Liver (tissue), 9 donors: Measurements from ENCODE around the gene TLE5. TPM values are rescaled to one million over a fixed set of nuclear protein-coding genes. Genes with fewer than 3 reads are reported as not detected.

ENCODE experiments used
- DNase-seq: peaks from one replicate; pipeline ENCODE4 v3.0.0-alpha.2; 2017; ENCODE audit warnings: low spot score
- H3K27ac ChIP-seq, 2 donors: one replicate each; pipeline ENCODE4 v1.7.0; 2013; ENCODE audit warnings: inconsistent platforms in 2 of 2, low read length in 2 of 2, control low read depth in 1 of 2, low read depth in 1 of 2, mild to moderate bottlenecking in 1 of 2
- H3K27me3 ChIP-seq, 4 donors: one replicate each; pipeline versions ENCODE4 v1.6.1 to v1.7.0; 2013; ENCODE audit warnings: low read length in 3 of 4, inconsistent platforms in 1 of 4, mild to moderate bottlenecking in 1 of 4, moderate library complexity in 1 of 4; ENCODE audit not compliant: control insufficient read depth in 4 of 4, insufficient read depth in 4 of 4
- H3K36me3 ChIP-seq, 4 donors: one replicate each; pipeline versions ENCODE4 v1.6.1 to v1.7.0; 2013; ENCODE audit warnings: low read length in 3 of 4, mild to moderate bottlenecking in 3 of 4, low read depth in 1 of 4, moderate library complexity in 1 of 4; ENCODE audit not compliant: control insufficient read depth in 4 of 4, insufficient read depth in 3 of 4
- H3K4me1 ChIP-seq, 4 donors: one replicate each; pipeline versions ENCODE4 v1.6.1 to v1.7.0; 2013; ENCODE audit warnings: low read length in 3 of 4, mild to moderate bottlenecking in 3 of 4, moderate library complexity in 1 of 4; ENCODE audit not compliant: control insufficient read depth in 4 of 4, insufficient read depth in 4 of 4
- H3K4me3 ChIP-seq, 3 donors: one replicate each; pipeline versions ENCODE4 v1.6.1 to v1.7.0; 2013; ENCODE audit warnings: low read length in 3 of 3, control low read depth in 1 of 3, low read depth in 1 of 3, mild to moderate bottlenecking in 1 of 3
- H3K9ac ChIP-seq, 2 donors: one replicate each; pipeline ENCODE4 v1.7.0; 2013; ENCODE audit warnings: low read length in 2 of 2, mild to moderate bottlenecking in 2 of 2, moderate library complexity in 2 of 2, control low read depth in 1 of 2, low read depth in 1 of 2
- H3K9me3 ChIP-seq, 4 donors: one replicate each; pipeline versions ENCODE4 v1.6.1 to v1.7.0; 2013; ENCODE audit warnings: low read length in 3 of 4; ENCODE audit not compliant: control insufficient read depth in 4 of 4
- EGR1 ChIP-seq, 2 donors: IDR thresholded peaks; 2 replicates each; pipeline ENCODE4 v1.6.1; 2016 to 2018; ENCODE audit warnings: antibody characterized with exemption in 2 of 2, low read depth in 2 of 2
- FOXA1 ChIP-seq: IDR thresholded peaks from 2 replicates; pipeline ENCODE4 v1.6.1; 2016; ENCODE audit warnings: antibody characterized with exemption
- FOXA2 ChIP-seq: IDR thresholded peaks from 2 replicates; pipeline ENCODE4 v1.6.1; 2016; ENCODE audit warnings: antibody characterized with exemption
- GABPA ChIP-seq, 2 donors: IDR thresholded peaks in 1 of 2; conservative IDR thresholded peaks in 1 of 2; 2 replicates each; pipeline ENCODE4 v1.6.1; 2016; ENCODE audit warnings: antibody characterized with exemption in 2 of 2, mild to moderate bottlenecking in 1 of 2, moderate library complexity in 1 of 2
- HNF4A ChIP-seq, 2 donors: conservative IDR thresholded peaks; 2 replicates each; pipeline ENCODE4 v1.6.1; 2016; ENCODE audit warnings: antibody characterized with exemption in 2 of 2, mild to moderate bottlenecking in 2 of 2
- HNF4G ChIP-seq: IDR thresholded peaks from 2 replicates; pipeline ENCODE4 v1.6.1; 2016; ENCODE audit warnings: antibody characterized with exemption
- JUND ChIP-seq, 2 donors: IDR thresholded peaks; 2 replicates each; pipeline ENCODE4 v1.6.1; 2016; ENCODE audit warnings: antibody characterized with exemption in 2 of 2
- MAX ChIP-seq: IDR thresholded peaks from 2 replicates; pipeline ENCODE4 v1.6.1; 2016; ENCODE audit warnings: antibody characterized with exemption
- NR2F2 ChIP-seq: IDR thresholded peaks from 2 replicates; pipeline ENCODE4 v1.6.1; 2016; ENCODE audit warnings: antibody characterized with exemption
- RAD21 ChIP-seq, 2 donors: IDR thresholded peaks; 2 replicates each; pipeline ENCODE4 v1.6.1; 2016; ENCODE audit warnings: antibody characterized with exemption in 2 of 2, mild to moderate bottlenecking in 2 of 2
- REST ChIP-seq: IDR thresholded peaks from 2 replicates; pipeline ENCODE4 v1.6.1; 2016; ENCODE audit warnings: antibody characterized with exemption, mild to moderate bottlenecking
- SP1 ChIP-seq: IDR thresholded peaks from 2 replicates; pipeline ENCODE4 v1.6.1; 2018; ENCODE audit warnings: antibody characterized with exemption, mild to moderate bottlenecking
- TAF1 ChIP-seq: conservative IDR thresholded peaks from 2 replicates; pipeline ENCODE4 v1.6.1; 2016; ENCODE audit warnings: antibody characterized with exemption, mild to moderate bottlenecking
- YY1 ChIP-seq: IDR thresholded peaks from 2 replicates; pipeline ENCODE4 v1.6.1; 2016; ENCODE audit warnings: antibody characterized with exemption, mild to moderate bottlenecking
- ZBTB33 ChIP-seq: IDR thresholded peaks from 2 replicates; pipeline ENCODE4 v1.6.1; 2016; ENCODE audit warnings: antibody characterized with exemption
- WGBS: extraction: QIAGEN DNeasy Blood & Tissue Kit; methylation state at CpG from one replicate; pipeline ENCODE4 v1.1.7; 2013; 5-methylcytosine and 5-hydroxymethylcytosine counted together
- polyA plus RNA-seq, 2 donors: library from polyadenylated mRNA; stranded (reverse) in 1 of 2; unstranded in 1 of 2; fragments of 200-250 nt in 1 of 2; fragments of >200 nt in 1 of 2; fragmentation: Nextera tagmentation in 1 of 2; extraction: Ambion mirVana in 1 of 2; gene quantifications; one replicate each; pipeline versions ENCODE4 v1.2.1 to v1.2.3, GENCODE V29; 2013 to 2015
- total RNA-seq, 2 donors: library from RNA; depleted of rRNA; stranded (reverse); fragments of >200 nt; gene quantifications; one replicate each; pipeline ENCODE4 v1.2.3, GENCODE V29; 2014
- donor health status: healthy.
- donor health status: healthy.
- donor health status: healthy.
- donor health status: healthy.
- donor health status: healthy.

Gene TLE5
- total and polyA plus RNA-seq, 4 donors: 47.2 to 166 (median 54.9) TPM

GRCh38 chr19:3026768-3027167 is 35.5 kb downstream of the TLE5 start:
- WGBS: 96% methylated on average over 1 of the region's 1 CpG
- DNase-seq: no peak
- Histone ChIP-seq H3K4me1 (peaks cover 0 to 11% (median 4%) of the 10 kb centered on the region in 4 donors), H3K9ac (no peak overlapping the region), H3K27me3 (no peaks in the 10 kb centered on the region), H3K4me3 (no peak overlapping the region), H3K36me3 (no peaks in the 10 kb centered on the region), H3K27ac (no peak overlapping the region), H3K9me3 (no peaks in the 10 kb centered on the region)
- TF ChIP-seq REST (no peak), NR2F2 (no peak), ZBTB33 (no peak), HNF4G (no peak)

GRCh38 chr19:3025549-3025886 is 36.8 kb downstream of the TLE5 start:
- 83% methylated on average over 9 of the region's 9 CpGs for WGBS
- no peak overlapping the region for H3K4me3 ChIP-seq

More at GRCh38 chr19:3025549-3025886, 36.8 kb downstream of the TLE5 start:
- DNase-seq: no peak
- peaks cover 0 to 7% (median 1%) of the 10 kb centered on the region in 4 donors for H3K4me1 ChIP-seq
- no peak overlapping the region for H3K9ac ChIP-seq
- no peak overlapping the region for H3K27ac ChIP-seq
- no peaks in the 10 kb centered on the region for H3K9me3 ChIP-seq
- no peak for TF ChIP-seq FOXA1
- no peak for TF ChIP-seq RAD21 (IDR thresholded peaks at IDR 0.05)
- TF ChIP-seq GABPA (IDR thresholded peaks at IDR 0.05 in 1 of 2, conservative IDR thresholded peaks at IDR 0.05 in 1 of 2): no peak
- TF ChIP-seq YY1: no peak
- TF ChIP-seq TAF1: no peak
- no peak for TF ChIP-seq EGR1 (IDR thresholded peaks at IDR 0.05; ENCODE audit: low read depth in 2 of 2)
- no peak for TF ChIP-seq SP1
- no peak for TF ChIP-seq MAX
- no peak for TF ChIP-seq HNF4A (conservative IDR thresholded peaks at IDR 0.05)
- TF ChIP-seq REST: no peak
- no peak for TF ChIP-seq FOXA2
- TF ChIP-seq JUND (IDR thresholded peaks at IDR 0.05): no peak
- TF ChIP-seq ZBTB33: no peak
- H3K36me3 ChIP-seq: no peaks in the 10 kb centered on the region
- no peaks in the 10 kb centered on the region for H3K27me3 ChIP-seq
